GM19468 (cell line): ENCODE results near the gene MTFR1L.
"Not testable (repeated sequence)": the region's sequence is repeated elsewhere in the genome, so short reads cannot be mapped to it uniquely, and the experiment has no call there.

ENCODE experiments used
- ATAC-seq: cut with Tn5 transposase; IDR thresholded peaks from one replicate; pipeline ENCODE4 v1.9.1; 2021; ENCODE audit warnings: mild to moderate bottlenecking, moderate library complexity, moderate number of reproducible peaks; ENCODE audit not compliant: unreplicated experiment; ENCODE audit errors: extremely low read depth

MTFR1L gene

GRCh38 chr1:25821112-25821476 lies 1.3 kb downstream of the MTFR1L start:
- ATAC-seq: no peak

- no peak for ATAC-seq
Observed at GRCh38 chr1:25821630-25822091, 1.9 kb downstream of the MTFR1L start.

- no peak for ATAC-seq
Observed at GRCh38 chr1:25825605-25826004, 5.9 kb downstream of the MTFR1L start.

- ATAC-seq: no peak
Observed at GRCh38 chr1:25826571-25826970, 6.8 kb downstream of the MTFR1L start.

- no peak for ATAC-seq
Observed at GRCh38 chr1:25828491-25828890, 8.7 kb downstream of the MTFR1L start.

- ATAC-seq: no peak
Observed at GRCh38 chr1:25829046-25829445, 9.3 kb downstream of the MTFR1L start.

DNA sequence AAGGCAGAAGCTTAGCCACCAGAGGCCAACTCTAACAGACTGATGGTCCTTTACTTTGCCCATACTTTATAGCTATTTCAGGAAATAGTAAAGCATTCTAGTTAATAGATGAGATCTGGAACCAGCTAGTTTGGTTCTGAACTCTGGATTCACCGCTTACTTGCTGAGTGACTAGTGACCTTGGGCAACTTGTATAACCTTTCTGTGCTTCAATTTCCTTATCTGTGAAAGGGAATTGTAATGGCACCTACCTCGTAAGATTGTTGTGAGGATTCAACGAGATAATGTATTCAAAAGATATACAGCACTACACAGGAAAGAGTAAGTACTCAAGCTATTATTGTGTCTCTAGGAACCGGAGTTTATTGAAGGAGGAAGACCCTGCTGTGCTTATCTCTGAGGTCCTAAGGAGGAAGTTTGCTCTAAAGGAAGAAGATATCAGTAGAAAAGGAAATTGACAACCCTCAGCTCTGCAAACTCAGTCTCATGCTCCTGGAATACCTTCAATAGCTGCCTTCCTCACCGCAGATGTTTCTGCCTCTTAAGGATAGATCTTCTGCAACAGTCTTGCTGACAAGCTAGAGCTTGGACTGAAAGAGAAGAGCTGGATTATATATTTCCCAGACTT lies 11.9 kb downstream of the MTFR1L start:
- no peak for ATAC-seq

- ATAC-seq: no peak
Observed at GRCh38 chr1:25832336-25833037, 12.7 kb downstream of the MTFR1L start.

- ATAC-seq: no peak
Observed at GRCh38 chr1:25833158-25833557, 13.4 kb downstream of the MTFR1L start.

DNA sequence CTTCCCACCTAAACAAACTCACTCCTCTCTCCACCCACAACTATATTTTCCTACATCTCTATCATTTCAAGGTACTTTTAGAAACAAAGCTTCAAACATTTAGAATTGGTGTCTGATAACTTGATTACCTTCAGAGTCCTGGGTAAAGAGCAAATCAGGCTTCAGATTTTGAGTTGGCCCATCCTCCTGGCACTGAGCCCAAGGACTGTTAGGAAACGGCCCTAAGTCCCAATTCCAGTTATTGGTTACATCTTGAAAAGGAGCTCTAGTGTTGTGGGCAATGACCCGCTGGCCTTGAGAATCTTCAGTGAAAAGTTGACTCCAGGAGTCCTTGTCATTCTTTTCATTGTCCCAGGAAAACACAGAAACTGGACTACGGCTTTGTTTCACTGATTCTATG lies 15.1 kb downstream of the MTFR1L start:
- ATAC-seq: no peak

DNA sequence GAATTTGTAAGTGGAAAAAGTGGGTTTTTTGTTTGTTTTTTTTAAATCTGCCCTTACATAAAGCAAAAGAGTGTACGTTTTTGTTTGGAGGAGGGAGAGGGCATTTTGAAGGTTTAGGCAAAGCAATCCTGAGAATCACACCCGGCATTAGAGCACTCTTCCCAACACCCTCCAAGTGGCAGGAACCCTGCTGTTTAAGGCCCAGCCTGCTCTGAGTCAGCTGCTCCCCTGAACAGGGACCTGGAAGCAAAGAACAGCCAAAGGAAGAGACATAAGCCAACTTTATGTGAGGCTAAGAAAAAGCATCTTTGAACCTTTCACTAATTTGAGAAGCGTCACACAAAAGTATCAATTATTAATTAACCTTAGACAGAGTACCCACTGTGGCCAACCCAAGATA lies 16.9 kb downstream of the MTFR1L start:
- ATAC-seq: no peak

DNA sequence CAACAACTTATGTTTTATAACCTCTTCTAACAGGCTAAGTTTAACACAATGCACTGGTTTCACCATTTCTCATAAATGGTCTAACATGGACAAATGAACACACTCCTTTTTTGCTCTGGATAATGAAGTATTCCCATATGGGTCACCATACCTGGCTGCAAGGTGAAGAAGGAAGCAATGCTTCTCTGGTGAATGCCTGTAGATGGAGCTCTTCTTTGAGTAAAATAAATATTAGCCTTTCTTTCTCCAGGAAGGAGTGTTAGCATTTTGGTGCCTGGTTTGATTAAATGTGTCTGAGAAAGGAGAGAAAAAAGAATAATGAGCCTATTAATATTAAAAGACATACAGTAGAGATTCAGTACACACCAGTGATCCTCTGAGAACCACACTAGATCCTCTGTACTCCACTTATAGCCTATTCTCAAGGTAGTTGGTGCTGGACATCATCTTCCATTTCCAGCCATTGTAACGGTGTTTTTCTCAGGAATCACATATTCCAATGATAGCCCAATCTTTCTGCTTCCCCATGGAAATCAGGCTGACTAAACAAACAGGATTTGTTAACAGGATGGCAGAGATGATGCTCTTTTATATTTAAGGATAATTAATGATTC lies 17.6 kb downstream of the MTFR1L start:
- no peak for ATAC-seq

GRCh38 chr1:25839808-25840207 lies 20.1 kb downstream of the MTFR1L start:
- ATAC-seq: not testable (repeated sequence)

DNA sequence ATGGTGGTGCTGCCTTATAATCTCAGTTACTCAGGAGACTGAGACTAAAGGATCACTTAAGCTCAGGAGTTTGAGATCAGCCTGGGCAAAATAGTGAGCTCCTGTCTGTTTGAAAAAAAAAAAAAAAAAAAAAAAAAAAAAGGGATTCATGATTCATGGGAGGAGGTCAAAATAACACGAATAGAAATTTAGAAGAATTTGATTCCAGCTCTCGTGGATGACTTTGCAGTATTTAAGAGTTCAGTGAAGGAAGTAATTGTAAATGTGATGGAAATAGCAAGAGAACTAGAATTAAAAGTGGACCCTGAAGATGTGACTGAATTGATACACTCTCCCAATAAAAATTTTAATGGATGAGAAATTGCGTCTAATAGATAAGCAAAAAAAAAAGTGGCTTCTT lies 23.7 kb downstream of the MTFR1L start:
- ATAC-seq: no peak

- ATAC-seq: no peak
Observed at GRCh38 chr1:25844536-25845337, 25.0 kb downstream of the MTFR1L start.

- ATAC-seq: no peak
Observed at GRCh38 chr1:25845664-25846063, 25.9 kb downstream of the MTFR1L start.

- ATAC-seq: no peak
Observed at GRCh38 chr1:25847929-25848328, 28.2 kb downstream of the MTFR1L start.

- ATAC-seq: no peak
Observed at GRCh38 chr1:25848531-25848930, 28.8 kb downstream of the MTFR1L start.

- ATAC-seq: no peak
Observed at GRCh38 chr1:25854554-25854953, 34.8 kb downstream of the MTFR1L start.

- no peak for ATAC-seq
Observed at GRCh38 chr1:25856856-25857255, 37.1 kb downstream of the MTFR1L start.

GRCh38 chr1:25858494-25858893 lies 38.7 kb downstream of the MTFR1L start:
- ATAC-seq: no peak
